Panc1 (cell line): Measurements from ENCODE around the gene TFDP1. TPM values are rescaled to one million over a fixed set of nuclear protein-coding genes. Genes with fewer than 3 reads are reported as not detected.

ENCODE experiments used
- ATAC-seq: fragments of 200-7000 bp; cut with Tn5 transposase; 2 replicates; pipeline ENCODE4 v1.9.1; 2020; ENCODE audit warnings: mild to moderate bottlenecking, moderate library complexity
- BruUV-seq: library from RNA; stranded (reverse); fragments of 400-500 nt; replicated peaks from 2 replicates; lab custom pipeline; 2021; lab: Mats Ljungman, UMichigan
- CTCF ChIA-PET: fragments of 300-600 bp; sonication (Branson Sonifier 250); formaldehyde crosslinking; loops from one replicate; lab custom pipeline; 2022; ENCODE audit warnings: antibody characterized with exemption; lab: Charles Lee
- POLR2A ChIA-PET: fragments of 300-600 bp; sonication (Branson Sonifier 250); formaldehyde crosslinking; loops from one replicate; lab custom pipeline; 2022; ENCODE audit warnings: antibody characterized with exemption; lab: Charles Lee
- DNase-seq: peaks from one replicate; pipeline ENCODE4 v3.0.0-alpha.2; 2010; ENCODE audit warnings: low read depth, low spot score
- H3K27ac ChIP-seq: 2 replicates; pipeline ENCODE4 v1.5.1; 2011; ENCODE audit warnings: mild to moderate bottlenecking, low read length, inconsistent platforms
- H3K27me3 ChIP-seq: fragments of 200-500 bp; sonication (Bioruptor generic); 2 replicates; pipeline ENCODE4 v1.6.0; 2014; ENCODE audit warnings: low read length, inconsistent platforms; ENCODE audit not compliant: control insufficient read depth, insufficient read depth
- H3K36me3 ChIP-seq: fragments of 200-500 bp; sonication (Bioruptor generic); 2 replicates; pipeline ENCODE4 v1.5.1; 2014; ENCODE audit warnings: inconsistent platforms, mild to moderate bottlenecking, low read length, moderate library complexity; ENCODE audit not compliant: control insufficient read depth, insufficient read depth
- H3K4me1 ChIP-seq: 2 replicates; pipeline ENCODE4 v1.5.1; 2011; ENCODE audit warnings: inconsistent platforms, mild to moderate bottlenecking, low read length, moderate library complexity; ENCODE audit not compliant: control insufficient read depth, insufficient read depth
- H3K4me3 ChIP-seq, 2 experiments: 2 replicates each; pipeline ENCODE4 v1.5.1; 2011 to 2012; ENCODE audit warnings: low read depth in 2 of 2, low read length in 2 of 2, mild to moderate bottlenecking in 2 of 2, inconsistent platforms in 1 of 2, moderate library complexity in 1 of 2
- H3K9me3 ChIP-seq: fragments of 200-500 bp; sonication (Bioruptor generic); 2 replicates; pipeline ENCODE4 v1.5.1; 2014; ENCODE audit warnings: low read depth, mild to moderate bottlenecking, inconsistent platforms, low read length, moderate library complexity; ENCODE audit not compliant: control insufficient read depth, insufficient read depth
- POLR2AphosphoS5 ChIP-seq: IDR thresholded peaks from 2 replicates; pipeline ENCODE4 v1.6.1; 2012; ENCODE audit warnings: mild to moderate bottlenecking, low read depth, low read length, moderate library complexity
- REST ChIP-seq, 2 experiments: IDR thresholded peaks; 2 replicates each; pipeline ENCODE4 v1.6.1; 2011 to 2012; ENCODE audit warnings: low read depth in 2 of 2, control low read depth in 1 of 2, low read length in 1 of 2, mild to moderate bottlenecking in 1 of 2, moderate library complexity in 1 of 2; ENCODE audit not compliant: insufficient read depth in 1 of 2
- SIN3A ChIP-seq: IDR thresholded peaks from 2 replicates; pipeline ENCODE4 v1.6.1; 2012; ENCODE audit warnings: low read depth, mild to moderate bottlenecking, low read length, moderate library complexity, borderline replicate concordance; ENCODE audit not compliant: insufficient read depth
- TCF7L2 ChIP-seq: IDR thresholded peaks from 2 replicates; pipeline ENCODE4 v1.6.1; 2011; ENCODE audit warnings: mild to moderate bottlenecking, low read depth, low read length, inconsistent platforms
- in situ Hi-C: cut with HindIII; loops from 2 replicates; pipeline ENCODE4 v1.10.0; 2016; ENCODE audit warnings: low sequenced_read_pairs, low pct_unique_long_range_greater_than_20kb
- intact Hi-C: fragments of 100-400 bp; cut with micrococcal nuclease; formaldehyde crosslinking; loops from one replicate; pipeline ENCODE4 v1.10.0; 2022; ENCODE audit not compliant: unreplicated experiment
- total RNA-seq: library from RNA; stranded (reverse); gene quantifications from one replicate; pipeline ENCODE4 v1.2.1, GENCODE V29; 2021; ENCODE audit not compliant: unreplicated experiment
- TF ChIP-seq, protein P1 (sequence below): fragments of 450-650 bp; IDR thresholded peaks from 2 replicates; pipeline ENCODE4 v1.5.1; 2017; ENCODE audit warnings: mild to moderate bottlenecking

Gene TFDP1
- total RNA-seq, 1 experiment from 2014 or later = 91.6 TPM

- Histone ChIP-seq H3K27ac (no peak overlapping the region), H3K9me3 (no peaks in the 10 kb centered on the region), H3K27me3 (no peaks in the 10 kb centered on the region), H3K4me1 (no peaks in the 10 kb centered on the region), H3K36me3 (no peaks in the 10 kb centered on the region), H3K4me3 (no peak overlapping the region)
- in situ Hi-C loops (no loop called here), intact Hi-C loops (no loop called here)
- BruUV-seq = no TSS peak
- ChIA-PET CTCF (no interaction called here), POLR2A (no interaction called here)
- ATAC-seq (no peak), DNase-seq (no peak)
- TF ChIP-seq TCF7L2 (no peak), REST (IDR thresholded peaks at IDR 0.05; ENCODE audit: insufficient read depth in 1 of 2, low read depth in 2 of 2, low read length in 1 of 2) (no peak), SIN3A (no peak), POLR2AphosphoS5 (no peak)
- TF ChIP-seq, protein P1, sequence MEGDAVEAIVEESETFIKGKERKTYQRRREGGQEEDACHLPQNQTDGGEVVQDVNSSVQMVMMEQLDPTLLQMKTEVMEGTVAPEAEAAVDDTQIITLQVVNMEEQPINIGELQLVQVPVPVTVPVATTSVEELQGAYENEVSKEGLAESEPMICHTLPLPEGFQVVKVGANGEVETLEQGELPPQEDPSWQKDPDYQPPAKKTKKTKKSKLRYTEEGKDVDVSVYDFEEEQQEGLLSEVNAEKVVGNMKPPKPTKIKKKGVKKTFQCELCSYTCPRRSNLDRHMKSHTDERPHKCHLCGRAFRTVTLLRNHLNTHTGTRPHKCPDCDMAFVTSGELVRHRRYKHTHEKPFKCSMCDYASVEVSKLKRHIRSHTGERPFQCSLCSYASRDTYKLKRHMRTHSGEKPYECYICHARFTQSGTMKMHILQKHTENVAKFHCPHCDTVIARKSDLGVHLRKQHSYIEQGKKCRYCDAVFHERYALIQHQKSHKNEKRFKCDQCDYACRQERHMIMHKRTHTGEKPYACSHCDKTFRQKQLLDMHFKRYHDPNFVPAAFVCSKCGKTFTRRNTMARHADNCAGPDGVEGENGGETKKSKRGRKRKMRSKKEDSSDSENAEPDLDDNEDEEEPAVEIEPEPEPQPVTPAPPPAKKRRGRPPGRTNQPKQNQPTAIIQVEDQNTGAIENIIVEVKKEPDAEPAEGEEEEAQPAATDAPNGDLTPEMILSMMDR = no peak
Measured at GRCh38 chr13:113598481-113598880, 13.9 kb downstream of the TFDP1 start.

- TF ChIP-seq TCF7L2 (no peak), POLR2AphosphoS5 (no peak), SIN3A (no peak), REST (IDR thresholded peaks at IDR 0.05; ENCODE audit: insufficient read depth in 1 of 2, low read depth in 2 of 2, low read length in 1 of 2) (no peak)
- TF ChIP-seq, protein P1 = no peak
- Histone ChIP-seq H3K4me3 (no peak overlapping the region), H3K36me3 (no peaks in the 10 kb centered on the region), H3K9me3 (no peaks in the 10 kb centered on the region), H3K27me3 (no peaks in the 10 kb centered on the region), H3K4me1 (no peaks in the 10 kb centered on the region), H3K27ac (no peak overlapping the region)
- ChIA-PET CTCF (no interaction called here), POLR2A (no interaction called here)
- intact Hi-C loops (no loop called here), in situ Hi-C loops (no loop called here)
- ATAC-seq (no peak), DNase-seq (no peak)
- BruUV-seq = no TSS peak
Measured at GRCh38 chr13:113599391-113599790, 14.8 kb downstream of the TFDP1 start.
